ENCODE data around the gene KIF24. TPM values are rescaled to one million over a fixed set of nuclear protein-coding genes. Genes with fewer than 3 reads are reported as not detected.

KIF24 gene, protein sequence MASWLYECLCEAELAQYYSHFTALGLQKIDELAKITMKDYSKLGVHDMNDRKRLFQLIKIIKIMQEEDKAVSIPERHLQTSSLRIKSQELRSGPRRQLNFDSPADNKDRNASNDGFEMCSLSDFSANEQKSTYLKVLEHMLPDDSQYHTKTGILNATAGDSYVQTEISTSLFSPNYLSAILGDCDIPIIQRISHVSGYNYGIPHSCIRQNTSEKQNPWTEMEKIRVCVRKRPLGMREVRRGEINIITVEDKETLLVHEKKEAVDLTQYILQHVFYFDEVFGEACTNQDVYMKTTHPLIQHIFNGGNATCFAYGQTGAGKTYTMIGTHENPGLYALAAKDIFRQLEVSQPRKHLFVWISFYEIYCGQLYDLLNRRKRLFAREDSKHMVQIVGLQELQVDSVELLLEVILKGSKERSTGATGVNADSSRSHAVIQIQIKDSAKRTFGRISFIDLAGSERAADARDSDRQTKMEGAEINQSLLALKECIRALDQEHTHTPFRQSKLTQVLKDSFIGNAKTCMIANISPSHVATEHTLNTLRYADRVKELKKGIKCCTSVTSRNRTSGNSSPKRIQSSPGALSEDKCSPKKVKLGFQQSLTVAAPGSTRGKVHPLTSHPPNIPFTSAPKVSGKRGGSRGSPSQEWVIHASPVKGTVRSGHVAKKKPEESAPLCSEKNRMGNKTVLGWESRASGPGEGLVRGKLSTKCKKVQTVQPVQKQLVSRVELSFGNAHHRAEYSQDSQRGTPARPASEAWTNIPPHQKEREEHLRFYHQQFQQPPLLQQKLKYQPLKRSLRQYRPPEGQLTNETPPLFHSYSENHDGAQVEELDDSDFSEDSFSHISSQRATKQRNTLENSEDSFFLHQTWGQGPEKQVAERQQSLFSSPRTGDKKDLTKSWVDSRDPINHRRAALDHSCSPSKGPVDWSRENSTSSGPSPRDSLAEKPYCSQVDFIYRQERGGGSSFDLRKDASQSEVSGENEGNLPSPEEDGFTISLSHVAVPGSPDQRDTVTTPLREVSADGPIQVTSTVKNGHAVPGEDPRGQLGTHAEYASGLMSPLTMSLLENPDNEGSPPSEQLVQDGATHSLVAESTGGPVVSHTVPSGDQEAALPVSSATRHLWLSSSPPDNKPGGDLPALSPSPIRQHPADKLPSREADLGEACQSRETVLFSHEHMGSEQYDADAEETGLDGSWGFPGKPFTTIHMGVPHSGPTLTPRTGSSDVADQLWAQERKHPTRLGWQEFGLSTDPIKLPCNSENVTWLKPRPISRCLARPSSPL (N-terminal part only)
- 4.5 and 4.7 TPM in 2 replicates for total RNA-seq (2014; rRNA removed; shearing (Covaris generic))

DNA sequence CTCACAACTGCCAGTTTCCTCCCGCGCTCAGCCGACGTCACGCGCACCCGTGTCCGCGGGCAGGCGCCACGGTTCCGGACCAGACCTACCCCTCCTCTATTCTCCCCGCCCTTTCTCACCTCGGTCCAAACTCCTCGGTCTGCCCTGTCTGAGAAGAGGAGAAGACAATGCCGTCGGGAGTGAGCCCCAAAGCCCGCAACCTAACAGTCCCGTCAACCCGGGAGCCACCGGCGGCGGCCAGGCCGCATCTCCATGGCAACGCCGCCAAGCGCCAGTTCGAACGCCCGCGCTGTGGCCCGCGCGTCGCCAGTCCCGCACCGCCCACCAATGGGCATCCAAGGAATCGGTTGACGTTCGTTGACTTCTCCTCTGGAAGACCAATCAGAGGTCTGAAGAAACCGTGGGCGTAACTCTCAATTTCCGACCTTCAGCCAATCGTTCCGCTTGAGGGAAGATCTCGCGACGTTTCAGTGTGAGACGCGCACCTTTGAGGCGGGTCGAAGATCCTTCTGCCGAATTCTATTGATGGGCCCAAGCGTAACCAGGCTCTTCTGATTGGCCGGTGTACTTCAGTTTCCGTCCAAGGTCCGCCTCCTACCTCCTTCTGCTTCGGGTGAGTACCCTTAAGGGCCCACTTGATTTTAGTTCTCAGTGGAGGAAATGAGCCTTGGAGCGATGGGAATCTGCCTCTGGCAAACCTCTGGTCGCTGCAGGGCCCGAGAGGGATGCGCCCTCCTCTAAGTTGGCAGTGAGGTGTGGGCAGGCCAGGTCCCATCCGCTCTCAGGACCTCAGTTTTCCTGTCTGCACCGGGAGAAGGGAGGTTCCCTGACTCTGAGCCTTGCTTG is at the start of gene KIF24, which contains the start of gene NUDT2:
KIF24 (minus strand) TSS at position 282 of the 846 bp plus-strand sequence. CDS start 17,922 bp downstream, outside the sequence.
NUDT2 (plus strand) TSS at position 583 of the 846 bp plus-strand sequence. CDS start 9,471 bp downstream, outside the sequence.
- DNase-seq, result peak; percentile 96
- Histone ChIP-seq H3K27me3 (ENCODE audit: control insufficient read depth, insufficient read depth, low read length) (no peaks in the 10 kb centered on the region), H3K36me3 (replicated peaks; ENCODE audit: control insufficient read depth, insufficient read depth, low read length) (no peaks in the 10 kb centered on the region), H3K4me3 (ENCODE audit: insufficient read depth, low read depth, low read length) (peak within 1 kb of the TSS; percentile 94)

GRCh38 chr9:34378376-34379060 is 49.5 kb upstream of the KIF24 start:
- Histone ChIP-seq H3K36me3 (replicated peaks; ENCODE audit: control insufficient read depth, insufficient read depth, low read length) (no peaks in the 10 kb centered on the region), H3K4me3 (ENCODE audit: insufficient read depth, low read depth, low read length) (no peak overlapping the region), H3K27me3 (ENCODE audit: control insufficient read depth, insufficient read depth, low read length) (peaks cover 26% of the 10 kb centered on the region)
- no peak for DNase-seq

DNA sequence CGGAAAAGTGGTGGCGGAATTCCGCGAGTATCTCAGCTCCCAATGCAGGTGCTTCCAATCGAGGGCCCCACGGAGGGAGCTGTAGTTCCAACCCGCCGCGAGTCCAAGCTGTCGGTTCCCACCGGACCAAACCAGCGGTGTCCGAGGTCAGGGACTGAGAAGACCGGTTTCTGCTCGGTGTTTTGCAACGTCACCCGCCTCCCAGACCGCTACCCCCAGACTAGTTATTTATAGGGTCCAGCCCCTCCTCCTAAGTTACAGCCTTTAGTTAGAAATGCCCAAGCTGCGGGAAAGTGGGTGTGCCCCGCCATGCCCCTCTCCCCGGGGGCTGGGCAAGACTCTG is 48.3 kb upstream of the KIF24 start:
- Histone ChIP-seq H3K4me3 (ENCODE audit: insufficient read depth, low read depth, low read length) (peak overlapping the region; percentile 75), H3K36me3 (replicated peaks; ENCODE audit: control insufficient read depth, insufficient read depth, low read length) (no peaks in the 10 kb centered on the region), H3K27me3 (ENCODE audit: control insufficient read depth, insufficient read depth, low read length) (peaks cover 22% of the 10 kb centered on the region)
- no peak for DNase-seq

GRCh38 chr9:34376596-34377403 is 47.7 kb upstream of the KIF24 start, which contains the start of gene MYORG:
TSS of gene MYORG (minus strand) at chr9:34376898. CDS start at chr9:34372943, 3,955 bp downstream.
- peaks cover 20% of the 10 kb centered on the region for H3K27me3 ChIP-seq (ENCODE audit: control insufficient read depth, insufficient read depth, low read length)

GRCh38 chr9:34375901-34376595 is 47.0 kb upstream of the KIF24 start:
- Histone ChIP-seq H3K36me3 (replicated peaks; ENCODE audit: control insufficient read depth, insufficient read depth, low read length) (no peaks in the 10 kb centered on the region), H3K4me3 (ENCODE audit: insufficient read depth, low read depth, low read length) (peak overlapping the region; percentile 75), H3K27me3 (ENCODE audit: control insufficient read depth, insufficient read depth, low read length) (peaks cover 13% of the 10 kb centered on the region)
- DNase-seq, result peak; percentile 83

More at GRCh38 chr9:34376596-34377403, 47.7 kb upstream of the KIF24 start, which contains the start of gene MYORG:
- Histone ChIP-seq H3K36me3 (replicated peaks; ENCODE audit: control insufficient read depth, insufficient read depth, low read length) (no peaks in the 10 kb centered on the region), H3K4me3 (ENCODE audit: insufficient read depth, low read depth, low read length) (peak within 1 kb of the TSS; percentile 75)
- peak; percentile 99 for DNase-seq

- no peaks in the 10 kb centered on the region; the same call in 1 of the 2 replicates for H3K36me3 ChIP-seq (replicated peaks; ENCODE audit: control insufficient read depth, insufficient read depth, low read length)
- peaks cover 5% of the 10 kb centered on the region for H3K27me3 ChIP-seq (ENCODE audit: control insufficient read depth, insufficient read depth, low read length)
- DNase-seq, result peak; percentile 63
- no peak overlapping the region for H3K4me3 ChIP-seq (ENCODE audit: insufficient read depth, low read depth, low read length)
Measured at GRCh38 chr9:34374905-34375552, 46.0 kb upstream of the KIF24 start.

- Histone ChIP-seq H3K4me3 (ENCODE audit: insufficient read depth, low read depth, low read length) (no peak overlapping the region), H3K36me3 (replicated peaks; ENCODE audit: control insufficient read depth, insufficient read depth, low read length) (no peaks in the 10 kb centered on the region; the same call in 1 of the 2 replicates), H3K27me3 (ENCODE audit: control insufficient read depth, insufficient read depth, low read length) (peaks cover 2% of the 10 kb centered on the region)
- no peak for DNase-seq
Measured at GRCh38 chr9:34374339-34374738, 45.3 kb upstream of the KIF24 start.

- Histone ChIP-seq H3K36me3 (replicated peaks; ENCODE audit: control insufficient read depth, insufficient read depth, low read length) (no peaks in the 10 kb centered on the region; the same call in 1 of the 2 replicates), H3K27me3 (ENCODE audit: control insufficient read depth, insufficient read depth, low read length) (peaks cover 2% of the 10 kb centered on the region), H3K4me3 (ENCODE audit: insufficient read depth, low read depth, low read length) (no peak overlapping the region)
- no peak for DNase-seq
Measured at GRCh38 chr9:34373749-34374148, 44.7 kb upstream of the KIF24 start.

DNA sequence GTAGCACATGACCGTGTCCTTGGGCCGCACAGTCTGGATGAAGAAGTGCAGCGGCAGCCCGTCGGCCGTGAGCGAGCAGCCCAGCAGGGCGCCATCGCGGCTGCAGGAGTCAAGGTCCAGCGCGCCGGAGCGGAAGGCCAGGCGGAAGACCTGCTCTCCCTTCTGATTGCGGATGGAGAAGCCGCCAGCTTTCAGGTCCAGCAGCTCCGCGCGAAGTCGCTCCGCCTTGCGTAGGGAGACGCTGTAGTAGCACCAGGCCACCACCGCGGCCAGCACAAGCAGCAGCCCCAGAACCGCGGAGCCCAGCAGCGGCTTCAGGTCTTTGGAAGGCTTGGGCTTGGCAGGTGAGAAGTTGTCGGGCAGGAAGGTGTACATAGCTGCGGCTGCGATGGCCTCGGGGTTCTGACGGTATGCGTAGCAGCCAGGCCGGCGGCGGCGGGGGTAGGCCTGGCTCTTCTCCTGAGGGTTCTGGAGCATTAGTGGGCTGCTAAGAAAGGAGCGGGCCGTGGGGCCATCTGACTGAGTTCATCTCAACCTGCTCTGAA is 43.5 kb upstream of the KIF24 start:
- DNase-seq, result peak; percentile 70

DNA sequence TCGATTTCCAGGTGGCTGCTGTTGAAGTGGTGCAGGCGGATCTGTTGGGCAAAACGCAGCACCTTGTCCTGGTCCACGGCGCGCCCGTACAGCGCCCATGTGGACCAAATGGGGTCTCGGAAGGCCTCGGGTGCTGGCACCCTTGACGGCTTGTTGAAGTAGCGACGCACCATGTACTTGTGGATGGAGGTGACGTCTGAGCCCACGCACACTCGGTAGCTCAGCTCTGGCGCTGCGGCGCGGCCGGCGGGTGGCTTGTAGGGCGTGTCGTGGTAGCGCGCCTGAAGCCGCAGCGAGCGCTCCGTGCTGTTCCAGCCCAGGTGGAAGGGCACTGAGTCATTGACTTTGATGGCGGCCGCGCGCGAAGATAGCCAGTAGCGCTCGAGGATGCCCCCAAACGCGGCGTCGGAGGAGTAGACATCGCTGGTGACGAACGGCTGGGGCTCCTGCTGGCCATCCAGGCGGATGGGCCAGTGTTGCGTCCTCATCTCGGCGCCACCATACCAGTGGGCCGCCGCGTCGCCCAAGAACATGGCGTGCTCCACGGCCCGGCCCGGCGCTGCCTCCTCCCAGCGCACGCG is 42.9 kb upstream of the KIF24 start:
- Histone ChIP-seq H3K4me3 (ENCODE audit: insufficient read depth, low read depth, low read length) (no peak overlapping the region), H3K27me3 (ENCODE audit: control insufficient read depth, insufficient read depth, low read length) (no peaks in the 10 kb centered on the region; the same call in 1 of the 2 replicates), H3K36me3 (replicated peaks; ENCODE audit: control insufficient read depth, insufficient read depth, low read length) (no peaks in the 10 kb centered on the region; the same call in 1 of the 2 replicates)
- DNase-seq, result no peak

More for the DNA sequence above, 43.5 kb upstream of the KIF24 start:
- Histone ChIP-seq H3K4me3 (ENCODE audit: insufficient read depth, low read depth, low read length) (no peak overlapping the region), H3K36me3 (replicated peaks; ENCODE audit: control insufficient read depth, insufficient read depth, low read length) (no peaks in the 10 kb centered on the region; the same call in 1 of the 2 replicates), H3K27me3 (ENCODE audit: control insufficient read depth, insufficient read depth, low read length) (peaks cover 2% of the 10 kb centered on the region)

Data from H7 (cell line).